DMS153 (cell line): Measurements from ENCODE around the gene MED14.
"Not testable (repeated sequence)": the region's sequence is repeated elsewhere in the genome, so short reads cannot be mapped to it uniquely, and the experiment has no call there.

Experiments
- DNase-seq: peaks from one replicate; lab custom pipeline; 2025; lab: John Stamatoyannopoulos, UW

Gene MED14

DNA sequence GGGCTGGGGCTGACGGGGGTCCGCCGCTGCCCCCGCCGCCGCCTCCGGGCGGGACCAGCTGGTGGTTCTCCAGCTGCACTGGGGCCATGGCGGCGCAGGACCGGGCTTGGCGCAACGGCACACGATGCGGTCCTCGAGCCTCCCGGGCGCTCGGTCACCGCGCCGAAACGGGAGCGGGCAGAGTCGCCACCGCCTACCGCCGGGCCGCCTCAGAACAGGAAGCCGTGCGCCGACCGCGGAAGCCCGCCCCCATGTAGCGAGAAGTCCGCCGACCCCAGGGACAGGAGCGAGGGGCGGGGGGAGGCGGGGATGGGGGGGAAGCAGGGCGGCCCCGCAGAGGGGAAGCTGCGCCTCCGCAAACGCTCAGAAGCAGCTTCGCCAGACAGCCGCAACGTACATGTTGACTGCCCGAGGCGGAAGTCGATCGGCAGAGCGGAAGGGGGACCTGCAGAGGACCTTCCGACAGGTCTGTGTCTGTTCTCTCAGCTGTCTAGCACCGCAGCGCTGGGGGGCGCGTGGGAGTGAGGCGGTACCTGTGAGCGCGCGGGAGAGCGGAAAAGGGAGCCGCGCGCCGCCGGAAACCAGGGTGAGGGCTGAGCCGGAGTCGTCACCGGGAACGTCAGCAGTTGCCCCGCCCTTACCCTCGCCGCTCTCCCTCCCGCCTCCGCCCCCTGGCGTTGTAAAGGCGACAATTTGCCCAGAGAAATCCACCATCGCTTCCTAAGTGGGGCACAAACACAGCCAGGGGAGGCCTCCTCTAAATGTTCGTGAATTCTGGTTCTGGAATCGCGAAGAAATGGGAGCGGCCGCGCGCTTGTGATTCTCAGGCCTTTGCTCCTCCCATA, at the start of gene MED14:
TSS of gene MED14 (minus strand) at position 218 of the 845 bp plus-strand sequence. CDS start at position 88, 130 bp downstream.
- peak; percentile 71 for DNase-seq

DNA sequence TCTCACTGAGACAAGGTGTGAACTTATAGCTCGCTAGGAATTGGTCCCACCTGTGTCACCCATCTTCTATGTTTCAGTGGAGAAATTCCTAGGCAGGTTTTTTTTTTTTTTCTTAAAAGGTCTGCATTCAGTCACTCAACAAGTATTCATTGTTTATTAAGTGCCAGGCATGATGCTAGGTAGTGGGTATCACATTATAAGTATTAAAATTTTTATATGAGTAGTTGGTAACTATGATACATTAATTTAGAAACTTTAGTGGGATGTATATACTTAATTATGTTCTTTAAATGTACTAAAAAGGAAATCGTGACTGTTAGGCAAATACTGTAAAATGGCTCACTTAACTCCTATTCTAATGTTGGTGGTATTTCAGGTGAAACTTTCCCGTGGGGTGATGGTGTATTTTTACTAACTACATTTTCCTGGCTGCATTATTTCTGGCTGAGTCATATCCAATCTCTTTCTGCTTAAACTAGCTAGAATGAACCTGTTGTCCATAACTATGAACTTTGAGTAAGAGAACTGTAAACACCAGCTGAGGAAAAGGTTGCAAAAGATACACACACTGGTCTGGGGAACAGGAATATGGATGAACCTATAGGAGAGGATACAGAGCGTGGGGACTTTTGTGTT, 49.3 kb upstream of the MED14 start:
- DNase-seq: no peak

DNA sequence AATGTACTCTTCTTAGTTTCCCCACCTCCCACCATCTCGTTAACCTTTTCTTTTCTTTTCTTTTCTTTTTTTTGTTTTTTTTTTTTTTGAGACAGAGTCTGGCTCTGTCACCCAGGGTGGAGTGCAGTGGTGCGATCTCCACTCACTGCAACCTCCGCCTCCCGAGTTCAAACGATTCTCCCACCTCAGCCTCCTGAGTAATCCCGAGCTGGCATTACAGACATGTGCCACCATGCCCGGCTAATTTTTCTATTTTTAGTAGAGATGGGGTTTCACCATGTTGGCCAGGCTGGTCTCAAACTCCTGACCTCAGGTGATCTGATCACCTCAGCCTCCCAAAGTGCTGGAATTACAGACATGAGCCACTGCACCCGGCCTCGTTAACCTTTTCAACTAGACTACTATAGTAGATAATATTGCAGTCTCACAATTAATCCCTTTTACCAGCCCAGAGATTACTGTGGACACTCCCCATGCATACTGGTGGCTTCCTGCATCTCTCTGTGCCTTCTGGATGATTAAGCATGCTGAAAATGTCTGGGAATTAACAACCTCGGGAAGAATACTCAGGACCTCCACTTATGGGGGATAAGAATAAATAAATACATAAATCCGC, 47.4 kb upstream of the MED14 start:
- not testable (repeated sequence) for DNase-seq

DNA sequence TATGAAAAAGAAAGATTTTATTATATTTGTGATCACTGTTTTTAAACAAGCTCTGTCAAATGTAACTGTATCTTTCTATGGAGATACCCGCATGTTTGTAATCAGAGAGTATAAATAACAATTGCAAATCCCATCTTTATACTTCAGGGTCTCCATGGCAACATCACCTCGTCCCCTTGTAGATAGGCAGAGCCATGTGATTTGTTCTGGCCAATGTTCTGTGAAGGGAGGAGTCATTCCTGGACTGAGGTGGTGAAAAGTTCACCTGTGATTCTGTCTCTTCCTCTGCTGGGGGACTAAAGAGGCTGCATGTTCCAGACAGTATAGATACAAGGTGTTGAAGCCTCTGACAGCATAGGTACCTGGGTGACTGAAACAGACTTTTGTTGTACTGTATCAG, 45.6 kb upstream of the MED14 start:
- DNase-seq: no peak

DNA sequence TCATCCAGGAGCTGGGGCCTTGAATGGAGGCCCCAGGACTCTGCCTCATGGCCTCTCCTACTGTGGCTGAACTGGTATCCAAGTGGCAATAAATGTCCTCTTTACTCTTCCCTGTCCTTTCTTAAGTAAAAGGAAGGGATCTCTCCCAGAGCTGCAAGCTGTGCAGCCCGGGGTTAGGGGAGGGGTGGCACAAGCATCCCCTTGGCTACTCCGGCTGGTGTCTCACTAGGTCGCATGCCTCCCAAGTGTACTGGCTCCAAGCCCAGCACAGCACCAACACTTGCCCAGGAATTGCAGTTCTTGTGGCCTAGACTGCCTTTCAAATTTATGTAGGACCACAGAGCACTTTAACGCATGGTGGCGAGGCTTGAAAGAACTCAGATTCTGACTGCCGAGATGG, 44.7 kb upstream of the MED14 start:
- DNase-seq: no peak

DNA sequence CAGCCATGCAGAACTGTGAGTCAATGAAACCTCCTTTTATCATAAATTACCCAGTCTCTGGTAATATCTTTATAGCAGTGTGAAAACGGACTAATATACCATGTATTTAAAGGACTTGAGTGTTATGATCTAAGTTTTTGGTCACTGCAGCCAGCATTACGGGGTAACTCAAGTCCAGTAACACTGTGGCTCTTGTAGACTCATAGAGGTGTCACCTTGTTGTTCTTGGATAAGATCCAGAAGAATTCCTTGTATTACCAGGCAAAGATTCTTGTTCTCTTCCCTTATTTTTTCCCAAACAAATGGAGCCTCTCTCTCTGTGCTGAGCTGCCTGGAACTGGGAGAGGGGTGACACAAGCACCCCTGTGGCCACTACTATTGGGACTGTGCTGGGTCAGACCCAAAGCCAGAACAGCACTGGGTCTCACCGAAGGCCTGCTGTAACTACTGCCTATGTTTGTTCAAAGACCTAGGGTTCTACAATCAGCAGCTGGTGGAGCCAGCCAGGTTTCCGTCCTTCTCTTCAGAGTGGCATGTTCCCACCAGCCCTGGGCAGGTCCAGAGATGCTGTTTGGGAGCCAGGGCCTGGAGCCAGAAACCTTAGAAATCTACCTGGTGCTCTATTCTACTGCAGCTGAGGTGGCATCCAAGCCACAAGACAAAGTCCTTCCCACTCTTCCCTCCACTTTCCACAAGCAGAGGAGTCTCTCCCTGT, 43.7 kb upstream of the MED14 start:
- DNase-seq: no peak

DNA sequence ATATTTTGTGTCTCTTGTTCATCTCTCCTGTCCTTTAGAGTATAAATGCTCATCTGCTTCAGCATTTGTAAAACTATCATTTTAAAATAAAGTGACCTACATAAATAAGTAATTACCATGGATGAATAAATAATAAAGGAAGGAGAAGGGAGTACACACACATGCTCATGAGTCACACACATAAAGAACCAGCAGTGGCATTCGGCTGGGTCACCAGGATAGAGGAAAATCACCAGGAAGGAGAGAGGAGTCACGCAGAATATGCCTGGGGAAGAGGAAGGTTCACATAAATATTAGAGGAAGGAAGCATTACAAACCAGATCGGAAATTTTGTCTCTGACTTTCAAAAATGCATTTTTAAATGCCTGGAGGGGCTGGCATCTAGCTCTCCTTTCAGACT, 38.5 kb upstream of the MED14 start:
- no peak for DNase-seq

DNA sequence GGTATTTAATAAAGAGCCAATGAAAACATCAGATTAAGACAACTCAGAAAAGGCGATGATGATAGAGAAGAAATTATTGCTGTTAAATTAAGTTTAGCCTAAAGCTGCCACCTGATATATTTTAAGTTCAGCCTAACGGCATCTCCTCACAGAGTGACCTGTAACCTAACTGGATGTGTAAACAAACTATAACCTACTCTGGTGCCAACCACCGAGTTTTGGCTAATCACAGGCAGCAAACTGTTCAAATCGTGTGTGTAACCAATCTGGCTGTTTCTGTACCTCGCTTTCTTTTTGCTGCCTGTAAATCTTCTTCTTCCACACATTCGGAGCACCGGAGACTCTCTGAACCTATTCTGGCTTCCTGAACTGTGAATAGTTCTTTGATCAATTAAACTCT, 37.8 kb upstream of the MED14 start:
- no peak for DNase-seq

DNA sequence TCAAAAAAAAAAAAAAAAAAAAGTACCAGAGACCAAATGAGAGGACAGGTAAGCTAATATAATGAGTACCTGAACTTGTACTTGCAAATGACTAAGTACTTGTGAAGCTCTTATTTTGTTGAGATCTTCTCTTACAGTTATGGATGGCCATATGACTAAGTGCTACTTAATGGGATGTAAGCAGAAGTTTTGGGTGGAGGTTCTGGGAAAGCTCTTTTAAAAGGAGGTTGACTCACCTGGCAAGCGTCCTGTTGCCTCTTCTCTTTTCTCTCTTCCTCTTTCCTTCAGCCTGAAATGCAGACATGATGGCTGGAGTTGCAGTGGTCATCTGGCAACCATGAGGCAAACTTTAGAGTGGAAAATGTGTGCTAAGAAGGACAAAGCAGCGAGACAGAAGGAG, 36.9 kb upstream of the MED14 start:
- no peak for DNase-seq

DNA sequence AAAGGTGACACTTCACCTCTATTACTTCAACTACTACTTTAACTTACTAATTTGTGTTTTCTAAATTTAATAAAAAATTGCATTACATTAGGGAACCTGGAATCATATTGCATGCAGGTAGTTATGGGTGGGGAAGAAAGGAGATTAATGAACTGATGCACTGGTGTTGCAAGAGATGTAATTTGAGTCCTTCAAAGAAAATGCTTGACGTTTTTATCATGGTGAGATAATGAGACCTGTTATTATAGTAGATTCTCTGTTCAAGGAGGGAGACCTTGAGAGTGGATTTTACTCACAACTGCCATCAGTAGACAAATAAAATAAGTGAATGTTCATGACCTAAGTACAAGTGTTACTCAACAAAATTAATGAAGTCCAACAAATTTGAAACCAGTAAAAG, 26.4 kb upstream of the MED14 start:
- DNase-seq: no peak

DNA sequence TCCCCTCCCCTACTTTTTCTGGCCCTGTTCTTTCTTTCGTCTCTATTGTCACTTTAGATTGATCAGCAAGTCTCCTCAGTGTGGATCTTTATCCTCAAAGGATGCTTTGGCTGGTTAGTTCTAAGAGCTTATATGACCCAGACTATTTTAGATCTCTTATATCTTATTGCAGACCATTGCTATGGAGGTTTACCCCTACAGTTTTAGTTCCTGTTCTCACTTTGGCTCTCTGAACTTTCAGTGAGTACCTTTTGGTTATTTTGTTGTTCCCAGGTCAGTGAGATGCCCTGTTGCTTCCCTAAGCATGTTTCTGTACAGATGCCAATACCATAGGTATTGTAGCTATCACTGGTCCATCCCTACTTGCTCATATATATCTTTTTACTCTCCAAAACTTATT, 24.0 kb upstream of the MED14 start:
- no peak for DNase-seq

DNA sequence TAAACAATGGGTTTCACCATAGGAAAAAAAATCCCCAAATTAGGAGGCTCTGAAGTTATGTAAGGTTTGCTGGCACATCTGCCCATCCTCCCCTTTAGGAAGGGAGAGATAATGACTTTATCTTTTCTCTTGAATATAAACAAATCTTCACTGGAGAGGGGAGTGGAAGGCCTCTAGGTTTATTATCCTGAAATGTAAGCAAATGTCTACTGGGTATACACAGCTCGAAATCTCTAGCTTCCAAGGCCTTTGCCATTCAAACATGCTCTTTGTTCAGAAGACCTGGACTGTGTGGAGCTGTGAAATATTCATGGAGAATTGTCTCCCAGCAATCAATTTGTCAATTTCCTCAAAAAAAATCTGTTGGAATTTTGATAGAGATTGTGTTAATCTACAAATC, 21.7 kb upstream of the MED14 start:
- no peak for DNase-seq

DNA sequence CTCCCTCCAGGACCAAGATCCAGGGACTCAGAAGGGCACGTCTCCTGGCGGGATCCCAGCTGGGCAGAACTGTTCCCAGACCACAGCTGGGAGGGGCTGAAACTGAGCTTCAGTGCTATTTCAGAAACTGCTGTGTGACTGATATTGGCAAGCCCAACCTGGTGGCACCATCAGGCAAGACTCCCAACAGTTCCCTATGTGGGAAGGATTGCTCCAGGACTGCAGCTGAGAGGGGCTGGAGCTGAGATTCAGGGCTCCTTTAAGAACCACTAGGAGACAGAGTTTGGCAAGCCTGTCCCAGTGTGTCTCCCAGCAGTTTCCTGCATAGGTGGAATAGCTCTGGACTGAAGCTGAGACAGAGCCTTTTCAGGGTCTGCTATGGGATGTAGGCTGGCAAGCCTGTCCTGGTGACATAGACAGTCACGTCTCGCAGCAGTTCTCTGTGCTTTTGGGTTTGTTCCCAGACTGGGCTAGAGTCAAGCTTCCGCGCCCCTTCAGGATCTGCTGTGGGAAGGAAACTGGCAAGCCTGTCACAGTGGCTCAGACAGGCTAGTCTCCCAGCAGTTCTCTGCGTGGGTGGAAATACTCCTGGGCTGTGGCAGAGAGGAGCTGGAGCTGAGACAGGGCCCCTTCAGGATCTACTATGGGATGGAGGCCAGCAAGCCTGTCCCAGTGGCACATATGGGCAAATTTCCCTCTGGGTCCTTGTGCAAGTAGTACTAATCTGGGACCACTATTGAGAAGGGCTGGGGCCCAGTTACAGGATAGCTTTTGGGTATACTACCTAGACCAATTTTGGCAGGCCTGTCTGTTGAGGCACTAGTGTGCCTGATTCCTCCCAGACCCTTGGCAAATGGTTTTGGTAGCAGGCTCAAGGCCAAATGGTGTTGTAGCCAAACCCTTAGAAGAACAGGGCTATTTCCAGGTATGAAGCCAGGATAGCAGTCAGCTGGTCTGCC, 20.2 kb upstream of the MED14 start:
- no peak for DNase-seq

DNA sequence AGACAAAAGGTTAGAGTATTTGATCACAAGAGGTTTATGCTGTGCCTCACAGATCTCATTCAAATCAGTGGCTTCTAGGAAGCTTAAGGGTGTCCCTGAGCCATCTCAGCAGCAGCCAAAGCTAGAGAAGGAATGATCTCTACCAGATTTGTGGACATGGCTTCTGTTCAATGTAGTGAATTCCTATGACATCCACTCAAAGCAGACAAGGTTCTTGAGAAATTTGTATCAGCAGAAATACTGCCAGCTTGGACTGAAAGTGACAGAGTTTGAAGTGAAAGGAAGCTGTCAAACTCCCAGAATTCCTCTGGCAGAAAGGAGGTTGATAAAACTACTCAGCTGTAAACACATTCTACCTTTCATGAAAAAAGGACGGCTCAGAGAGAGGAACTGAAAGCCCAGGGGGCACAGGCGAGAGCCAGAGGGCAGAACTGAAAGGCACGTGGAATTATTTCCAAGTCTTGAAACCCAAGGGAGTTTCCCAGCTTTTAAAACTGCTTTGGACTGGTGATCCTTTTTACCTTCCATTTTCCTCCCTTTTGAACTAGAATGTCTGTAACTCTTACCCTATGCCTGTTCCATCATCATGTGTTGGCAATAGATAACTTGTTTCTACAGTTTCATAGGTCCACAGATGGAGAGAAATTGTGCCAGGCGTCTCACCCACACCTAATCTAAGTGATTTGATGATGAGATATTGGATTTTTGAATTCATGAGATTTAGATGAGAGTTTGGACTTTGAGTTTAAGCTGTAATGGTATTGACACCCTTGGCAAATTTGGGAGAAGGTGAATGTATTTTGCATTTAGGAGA, 14.5 kb upstream of the MED14 start:
- DNase-seq: no peak

DNA sequence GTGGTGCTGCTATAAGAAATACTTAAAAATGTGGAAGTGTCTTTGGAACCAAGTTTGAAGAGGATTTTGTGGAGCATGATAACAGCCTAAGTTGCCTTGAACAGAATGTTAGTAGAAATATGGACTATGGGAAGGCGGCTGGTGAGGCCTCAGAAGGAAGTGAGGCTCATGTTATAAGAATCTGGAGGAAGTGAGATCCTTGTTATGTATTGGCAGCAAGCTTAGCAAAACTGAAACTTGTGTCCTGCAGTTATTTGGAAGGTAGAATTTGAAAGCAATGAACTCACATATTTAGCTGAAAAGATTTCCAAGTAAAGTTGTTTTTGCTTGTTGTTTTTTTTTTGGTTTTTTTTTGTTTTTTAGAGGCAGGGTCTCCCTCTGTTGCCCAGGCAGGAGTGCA, 13.6 kb upstream of the MED14 start:
- no peak for DNase-seq

DNA sequence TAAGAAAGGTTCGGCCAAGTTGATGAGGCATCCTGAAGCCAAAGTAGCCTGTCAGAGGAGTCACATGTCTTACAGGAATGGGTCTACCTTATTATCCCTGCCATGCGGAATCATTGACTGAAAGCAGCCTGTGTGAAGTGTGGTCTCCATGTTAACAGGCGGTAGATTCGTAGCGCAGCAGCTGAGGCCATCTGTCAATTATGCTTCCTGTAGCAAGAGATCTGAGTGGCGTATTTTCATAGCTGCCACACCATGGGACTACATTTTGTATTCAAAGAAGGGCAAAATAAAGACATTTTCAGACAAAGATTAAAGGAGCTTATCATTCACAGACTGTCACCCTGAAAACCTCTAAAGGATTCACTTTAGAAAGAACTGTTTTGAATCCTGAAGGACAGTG, 11.2 kb upstream of the MED14 start:
- DNase-seq: no peak

DNA sequence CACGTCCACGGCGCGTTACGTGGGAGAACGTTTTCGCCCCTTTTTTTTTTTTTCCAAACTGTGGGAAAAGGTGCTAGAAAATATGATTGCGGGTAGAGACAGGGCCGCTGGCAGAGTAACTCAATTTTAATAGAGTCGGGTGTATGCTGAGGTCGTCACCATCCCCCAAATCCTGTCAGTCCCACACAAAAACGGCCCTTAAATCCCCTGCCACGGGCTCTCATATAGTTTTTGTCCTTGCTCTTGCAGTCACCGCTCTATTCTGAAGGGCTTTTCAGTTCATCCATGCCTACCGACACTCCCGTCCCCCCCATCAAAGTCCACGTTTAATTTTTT, 796 bp upstream of the MED14 start:
- DNase-seq: no peak

DNA sequence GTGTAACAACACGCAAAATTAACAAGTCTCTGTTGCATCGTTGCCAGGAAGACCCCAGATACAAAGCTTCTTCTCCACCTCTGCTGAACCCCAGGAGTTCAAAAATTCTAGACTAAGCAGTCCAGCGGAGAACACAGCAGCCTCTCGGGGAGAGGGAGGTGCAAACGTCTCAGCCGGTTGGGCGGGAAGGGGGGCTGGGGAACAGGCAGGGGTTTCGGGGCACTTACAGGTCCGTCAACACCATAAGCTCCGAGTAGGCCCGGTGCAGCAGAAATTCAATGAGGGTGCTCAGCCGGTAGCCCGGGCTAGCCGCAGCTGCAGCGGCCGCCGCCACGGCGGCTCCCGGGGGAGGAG, 394 bp downstream of the MED14 start:
- DNase-seq: no peak

DNA sequence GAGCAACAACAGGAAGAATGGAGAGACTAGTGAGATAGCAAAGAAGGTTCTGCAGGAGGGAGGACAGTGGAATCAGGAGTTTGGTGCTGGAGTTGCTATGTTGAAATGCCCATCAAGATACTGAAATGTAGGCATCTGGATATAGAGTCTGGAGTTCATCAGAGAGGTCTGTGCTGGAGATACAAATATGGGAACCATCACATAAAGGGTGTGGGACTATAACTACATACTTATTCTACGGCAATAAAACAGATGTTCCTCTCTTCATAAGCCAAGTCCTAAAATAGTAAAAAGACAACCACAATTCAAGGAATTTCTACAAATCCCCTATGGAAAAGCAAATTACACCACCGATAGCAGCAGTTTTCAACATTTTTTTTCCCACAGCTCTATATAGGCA, 1.6 kb downstream of the MED14 start:
- DNase-seq: no peak

DNA sequence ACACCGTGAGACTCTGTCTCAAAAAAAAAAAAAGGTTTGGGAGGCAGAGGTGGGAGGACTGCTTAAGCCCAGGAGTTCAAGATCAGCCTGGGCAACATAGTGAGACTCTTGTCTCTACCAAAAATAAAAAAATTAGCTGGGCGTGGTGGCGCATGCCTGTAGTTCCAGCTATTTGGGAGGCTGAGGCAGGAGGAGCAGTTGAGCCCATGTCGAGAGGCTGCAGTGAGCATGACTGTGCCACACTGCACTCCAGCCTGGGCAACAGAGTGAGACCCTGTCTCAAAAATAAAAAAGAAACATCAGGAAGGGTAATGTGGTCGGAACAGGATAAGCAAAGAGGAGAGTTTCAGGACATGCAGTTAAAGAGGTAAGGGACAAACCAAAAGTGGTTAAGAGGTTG, 2.8 kb downstream of the MED14 start:
- DNase-seq: not testable (repeated sequence)
